Stomach (tissue), 4 donors: ENCODE data around the gene NPC2.

Experiments used
- EP300 ChIP-seq: sonication (generic); formaldehyde crosslinking; IDR thresholded peaks from one replicate; pipeline ENCODE4 v1.6.1; 2017; ENCODE audit warnings: antibody characterized with exemption
- POLR2A ChIP-seq, 4 donors: fragments of 450-650 bp; IDR thresholded peaks; one replicate each; pipeline ENCODE4 v1.6.1; 2016; ENCODE audit warnings: antibody characterized with exemption in 4 of 4, control low read depth in 2 of 4, mild to moderate bottlenecking in 1 of 4, moderate library complexity in 1 of 4
- POLR2AphosphoS5 ChIP-seq, 3 donors: sonication (generic); formaldehyde crosslinking; IDR thresholded peaks; one replicate each; pipeline ENCODE4 v1.6.1; 2016; ENCODE audit warnings: antibody characterized with exemption in 3 of 3
- TF ChIP-seq, protein P1 (sequence below), 7 experiments: fragments of 450-650 bp in 4 of 7; fragments of 200-600 bp in 3 of 7; sonication (generic) in 3 of 7; IDR thresholded peaks; one replicate each; pipeline ENCODE4 v1.5.1; 2016 to 2019; ENCODE audit warnings: antibody characterized with exemption in 7 of 7, control low read depth in 2 of 7, mild to moderate bottlenecking in 1 of 7

DNA sequence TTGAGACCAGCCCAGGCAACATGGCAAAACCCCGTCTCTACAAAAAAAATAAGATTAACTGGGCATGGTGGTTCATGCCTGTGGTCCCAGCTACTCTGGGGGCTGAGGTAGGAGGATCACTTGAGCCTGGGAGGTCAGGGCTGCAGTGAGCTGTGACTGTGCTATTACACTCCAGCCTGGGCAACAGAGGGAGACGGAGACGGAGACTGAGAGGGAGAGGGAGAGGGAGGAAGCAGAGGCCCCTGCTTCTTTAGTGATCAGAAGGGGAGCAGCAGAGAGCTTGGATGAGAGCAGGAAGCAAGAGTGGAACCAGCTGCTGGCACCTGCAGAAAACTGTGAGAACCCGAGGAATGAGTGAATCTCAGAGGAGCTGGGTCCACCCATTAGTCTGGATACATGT lies 46.4 kb upstream of the NPC2 start:
- TF ChIP-seq, protein P1, sequence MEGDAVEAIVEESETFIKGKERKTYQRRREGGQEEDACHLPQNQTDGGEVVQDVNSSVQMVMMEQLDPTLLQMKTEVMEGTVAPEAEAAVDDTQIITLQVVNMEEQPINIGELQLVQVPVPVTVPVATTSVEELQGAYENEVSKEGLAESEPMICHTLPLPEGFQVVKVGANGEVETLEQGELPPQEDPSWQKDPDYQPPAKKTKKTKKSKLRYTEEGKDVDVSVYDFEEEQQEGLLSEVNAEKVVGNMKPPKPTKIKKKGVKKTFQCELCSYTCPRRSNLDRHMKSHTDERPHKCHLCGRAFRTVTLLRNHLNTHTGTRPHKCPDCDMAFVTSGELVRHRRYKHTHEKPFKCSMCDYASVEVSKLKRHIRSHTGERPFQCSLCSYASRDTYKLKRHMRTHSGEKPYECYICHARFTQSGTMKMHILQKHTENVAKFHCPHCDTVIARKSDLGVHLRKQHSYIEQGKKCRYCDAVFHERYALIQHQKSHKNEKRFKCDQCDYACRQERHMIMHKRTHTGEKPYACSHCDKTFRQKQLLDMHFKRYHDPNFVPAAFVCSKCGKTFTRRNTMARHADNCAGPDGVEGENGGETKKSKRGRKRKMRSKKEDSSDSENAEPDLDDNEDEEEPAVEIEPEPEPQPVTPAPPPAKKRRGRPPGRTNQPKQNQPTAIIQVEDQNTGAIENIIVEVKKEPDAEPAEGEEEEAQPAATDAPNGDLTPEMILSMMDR (IDR thresholded peaks at IDR 0.05): no peak
- TF ChIP-seq POLR2A (IDR thresholded peaks at IDR 0.05) (no peak), POLR2AphosphoS5 (IDR thresholded peaks at IDR 0.05) (no peak), EP300 (no peak)
